ENCODE results near the gene KIF5C.
"Not testable (repeated sequence)": the region's sequence is repeated elsewhere in the genome, so short reads cannot be mapped to it uniquely, and the experiment has no call there.

Gene KIF5C

DNA sequence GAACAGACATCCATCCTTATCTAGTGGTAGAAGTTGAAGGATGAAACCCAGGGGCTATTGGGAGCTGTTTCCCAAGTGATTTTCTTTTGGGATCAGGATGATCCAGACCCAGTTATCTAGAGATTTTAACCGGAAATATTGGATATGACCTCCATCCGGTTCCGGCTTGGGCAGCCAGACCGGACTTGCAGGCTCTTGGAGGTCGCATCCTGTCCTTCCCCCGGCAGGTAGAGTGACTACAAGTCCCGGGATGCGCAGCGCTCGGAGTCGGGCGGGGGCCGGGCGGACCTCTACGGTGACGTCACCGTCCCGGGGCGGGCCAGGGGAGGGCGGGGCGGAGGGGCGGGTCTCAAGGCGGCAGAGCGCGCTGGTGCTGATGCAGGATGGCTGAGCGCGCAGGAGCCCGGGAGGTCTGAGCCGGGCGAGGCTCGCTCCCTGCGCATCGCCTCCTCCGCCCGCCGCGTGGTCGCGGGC lies at the start of gene KIF5C:
TSS of gene KIF5C (plus strand) at position 360 of the 474 bp plus-strand sequence. CDS start 391 bp downstream, outside the sequence.
- peak; percentile 76 for DNase-seq

DNA sequence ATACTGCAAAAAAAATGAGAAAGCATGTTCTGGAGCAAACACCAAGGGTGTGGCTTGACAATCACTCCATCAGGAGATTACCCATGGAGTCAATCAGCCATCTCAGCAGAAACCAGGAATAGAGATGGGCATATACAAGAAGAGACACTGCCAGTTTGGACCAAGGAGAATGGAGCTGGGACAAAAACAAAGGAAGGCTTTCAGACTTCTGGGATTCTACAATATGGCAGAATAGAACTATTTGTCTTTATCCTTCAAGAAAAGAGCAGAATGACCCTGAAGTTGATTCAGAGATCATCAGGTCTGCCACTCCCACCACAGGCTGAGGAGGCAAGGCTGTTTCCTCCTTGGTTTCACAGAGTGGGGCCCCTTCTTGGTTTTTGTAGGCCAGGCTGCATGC lies 48.2 kb upstream of the KIF5C start:
- no peak for DNase-seq

DNA sequence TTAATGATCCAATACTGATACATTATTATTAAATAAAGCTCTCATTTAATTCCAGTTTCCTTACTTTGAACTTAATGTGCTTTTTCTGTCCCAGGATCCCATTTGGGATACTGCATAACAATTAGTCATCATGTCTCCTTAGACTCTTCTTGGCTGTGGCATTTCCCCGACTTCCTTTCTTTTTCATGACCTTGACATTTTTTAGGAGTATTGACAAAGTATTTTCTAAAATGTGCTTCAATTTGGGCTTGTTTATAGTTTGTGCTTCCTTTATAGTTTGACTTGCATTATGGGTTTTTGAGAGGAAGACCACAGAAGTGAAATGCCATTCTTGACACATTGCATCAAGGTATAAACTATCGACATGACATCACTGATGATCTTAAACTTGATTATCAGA lies 46.1 kb upstream of the KIF5C start:
- no peak for DNase-seq

DNA sequence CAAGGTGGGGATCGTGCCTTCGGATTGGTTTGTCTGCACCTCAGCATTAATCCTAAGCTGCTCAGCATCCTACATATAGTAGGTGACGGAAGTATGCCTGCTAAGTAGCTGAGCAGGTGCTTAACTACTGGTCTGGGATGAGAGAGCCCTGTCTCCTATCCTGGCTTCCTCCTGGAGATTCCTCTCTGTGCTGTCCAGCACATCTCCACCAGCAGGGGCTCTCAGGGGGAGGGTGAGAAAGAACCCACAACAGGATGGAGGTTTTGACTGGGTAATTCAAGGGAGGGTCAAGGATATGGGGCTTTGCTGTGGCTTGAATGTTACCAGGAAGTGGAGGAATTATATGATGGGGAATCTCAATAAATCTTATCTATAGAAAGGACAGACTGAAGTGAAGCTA lies 45.4 kb upstream of the KIF5C start:
- DNase-seq = no peak

DNA sequence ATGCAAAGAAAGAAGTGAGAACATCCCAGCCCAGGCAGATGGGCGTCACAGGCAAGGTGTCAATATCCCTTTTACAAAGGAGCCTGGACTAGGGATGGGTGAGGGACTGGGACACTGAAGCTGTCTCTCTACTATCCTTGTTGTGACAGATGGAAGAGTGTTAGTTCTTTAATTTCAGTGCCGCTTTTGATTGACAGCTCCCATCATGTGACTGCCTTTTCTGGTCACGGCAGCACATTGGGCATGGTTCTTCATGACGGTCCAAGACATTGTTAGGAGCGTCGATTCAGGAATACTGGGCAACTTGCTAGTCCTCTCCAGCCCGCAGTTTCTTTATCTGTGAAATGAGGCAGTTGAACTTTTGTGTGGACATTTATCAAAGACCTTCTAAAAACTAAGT lies 42.4 kb upstream of the KIF5C start:
- DNase-seq = no peak

DNA sequence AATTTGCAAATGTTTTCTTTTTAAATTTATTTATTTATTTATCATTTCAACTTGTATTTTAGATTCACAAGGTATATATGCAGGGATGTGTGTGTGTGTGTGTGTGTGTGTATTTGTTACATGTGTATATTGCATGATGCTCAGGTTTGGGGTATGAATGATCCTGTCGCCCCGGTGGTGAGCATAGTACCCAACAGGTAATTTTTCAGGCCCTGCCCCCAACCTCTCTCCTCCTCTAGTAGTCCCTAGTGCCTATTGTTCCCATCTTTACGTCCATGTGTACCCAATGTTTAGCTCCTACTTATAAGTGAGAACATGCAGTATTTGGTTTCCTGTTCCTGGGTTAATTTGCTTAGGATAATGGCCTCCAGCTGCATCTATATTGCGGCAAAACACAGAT lies 33.0 kb upstream of the KIF5C start:
- no peak for DNase-seq

DNA sequence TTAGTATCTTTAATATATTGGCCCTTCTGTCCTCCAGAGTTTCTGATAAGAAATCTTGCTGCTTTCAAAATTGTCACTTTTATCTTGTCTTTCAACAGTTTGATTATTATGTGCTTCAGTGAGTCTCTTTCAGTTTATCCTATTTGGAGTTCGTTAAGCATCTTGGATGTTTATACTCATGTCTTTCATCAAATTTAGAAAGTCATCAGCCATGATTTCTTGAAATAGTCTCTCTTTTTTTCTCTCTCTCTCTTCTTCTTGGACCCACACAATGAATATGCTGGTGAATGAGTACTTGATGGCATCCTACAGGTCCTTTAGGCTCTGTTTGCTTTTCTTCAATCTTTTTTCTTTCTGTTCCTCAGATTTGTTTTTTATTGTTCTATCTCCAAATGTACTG lies 26.9 kb upstream of the KIF5C start:
- no peak for DNase-seq

DNA sequence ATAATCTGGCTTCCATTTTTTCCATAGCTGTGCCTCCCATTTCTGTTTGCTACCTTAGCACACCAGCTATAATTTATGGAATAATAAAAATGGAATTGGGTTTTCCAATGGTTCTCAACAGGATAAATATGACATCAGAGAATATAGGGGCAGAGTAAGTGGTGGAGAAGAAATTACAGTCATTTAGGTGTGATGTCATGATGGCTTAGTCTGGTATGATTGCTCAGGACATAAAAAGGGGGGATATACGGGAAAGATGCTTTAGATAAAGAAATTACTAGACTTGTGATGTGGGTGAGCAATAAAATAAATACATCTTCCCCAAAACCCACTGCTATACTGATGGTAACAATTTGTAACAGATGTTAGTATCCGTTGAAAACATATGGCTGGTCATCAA lies 21.6 kb upstream of the KIF5C start:
- no peak for DNase-seq

DNA sequence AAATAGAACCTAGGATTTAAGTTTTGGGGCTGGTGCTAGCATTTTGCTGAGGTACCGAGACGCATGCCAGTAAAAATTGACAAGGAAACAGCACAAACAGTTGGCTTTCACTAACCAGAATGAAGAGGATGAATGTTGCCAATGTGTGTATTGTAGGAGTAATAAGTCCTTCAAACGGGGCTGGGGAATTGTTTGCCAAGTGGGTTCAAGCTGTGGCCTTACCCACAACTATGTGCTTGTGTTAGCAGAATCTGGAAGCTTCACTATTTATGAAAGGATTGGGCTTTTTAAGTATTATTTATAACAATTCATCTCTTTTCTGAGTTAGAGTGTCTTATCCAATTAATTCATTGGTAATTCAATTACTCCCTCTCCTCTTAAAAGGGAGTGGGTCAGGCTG lies 15.0 kb upstream of the KIF5C start:
- DNase-seq = no peak

DNA sequence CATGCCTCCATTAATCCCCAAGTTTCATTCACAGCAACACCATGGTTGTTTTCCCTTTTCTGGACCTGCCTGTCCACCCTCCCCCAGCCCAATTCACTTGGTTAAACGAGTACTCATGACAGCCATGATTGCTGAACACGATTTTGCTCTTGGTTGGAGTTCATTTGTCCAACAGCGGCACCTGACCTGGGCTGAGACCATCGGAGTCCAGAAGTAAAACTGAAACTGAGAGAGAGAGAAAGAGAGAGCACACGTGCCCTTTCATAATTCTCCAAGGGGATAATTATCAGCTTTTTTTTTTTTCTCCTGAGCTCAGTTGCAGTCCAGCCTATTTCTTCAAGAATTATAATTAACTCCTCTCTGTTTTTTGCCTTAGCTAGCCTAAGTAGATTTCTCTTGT lies 13.7 kb upstream of the KIF5C start:
- no peak for DNase-seq

DNA sequence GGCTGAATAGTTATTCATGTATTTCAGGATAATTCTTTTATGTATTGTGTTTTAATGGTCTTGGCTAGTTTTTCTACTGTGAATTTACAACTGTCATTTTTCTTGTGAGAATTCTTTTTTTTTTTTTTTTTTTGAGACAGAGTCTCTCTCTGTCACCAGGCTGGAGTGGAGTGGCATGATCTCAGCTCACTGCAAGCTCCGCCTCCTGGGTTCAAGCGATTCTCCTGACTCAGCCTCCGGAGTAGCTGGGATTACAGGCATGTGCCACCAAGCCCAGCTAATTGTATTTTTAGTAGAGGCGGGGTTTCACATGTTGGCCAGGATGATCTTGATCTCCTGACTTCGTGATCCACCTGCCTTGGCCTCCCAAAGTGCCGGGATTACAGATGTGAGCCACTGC lies 12.5 kb upstream of the KIF5C start:
- not testable (repeated sequence) for DNase-seq

DNA sequence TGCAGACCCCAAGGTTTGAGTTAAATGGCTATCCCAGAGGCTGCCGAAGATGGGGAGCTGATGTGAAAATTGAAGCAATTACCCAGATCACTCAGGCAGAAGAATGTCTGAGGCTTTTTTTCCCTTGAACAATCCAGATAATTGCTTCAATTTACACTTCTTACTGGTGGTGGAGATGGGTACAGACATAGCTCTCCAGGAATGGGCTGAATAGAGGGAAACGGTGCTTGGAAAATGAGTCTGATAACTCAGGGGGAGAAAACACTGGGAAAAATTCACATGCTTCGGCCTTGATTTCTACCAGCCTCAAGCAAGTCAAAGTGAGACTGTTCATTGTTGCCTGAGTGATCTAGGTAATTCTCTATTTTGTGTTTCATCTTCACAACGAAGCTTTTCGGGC lies 9.5 kb upstream of the KIF5C start:
- DNase-seq = no peak

DNA sequence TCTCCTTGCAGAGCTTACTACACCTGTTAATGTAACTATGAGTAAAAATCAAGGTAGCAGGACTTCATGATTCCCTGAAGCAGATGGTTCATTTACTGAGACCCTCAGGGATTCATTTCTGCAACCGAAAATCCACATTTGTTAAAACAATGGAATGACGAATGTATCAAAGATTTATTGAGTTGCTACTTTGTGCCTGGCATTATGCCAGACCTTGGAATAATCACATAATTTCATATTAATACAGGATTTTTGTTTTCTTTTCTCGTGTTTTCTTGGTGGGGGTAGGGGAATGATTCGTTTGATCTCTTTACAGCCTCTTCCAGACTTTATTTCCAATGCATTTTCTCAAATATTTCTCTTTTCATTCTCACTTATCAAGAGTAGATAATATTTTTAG lies 8.9 kb upstream of the KIF5C start:
- no peak for DNase-seq

DNA sequence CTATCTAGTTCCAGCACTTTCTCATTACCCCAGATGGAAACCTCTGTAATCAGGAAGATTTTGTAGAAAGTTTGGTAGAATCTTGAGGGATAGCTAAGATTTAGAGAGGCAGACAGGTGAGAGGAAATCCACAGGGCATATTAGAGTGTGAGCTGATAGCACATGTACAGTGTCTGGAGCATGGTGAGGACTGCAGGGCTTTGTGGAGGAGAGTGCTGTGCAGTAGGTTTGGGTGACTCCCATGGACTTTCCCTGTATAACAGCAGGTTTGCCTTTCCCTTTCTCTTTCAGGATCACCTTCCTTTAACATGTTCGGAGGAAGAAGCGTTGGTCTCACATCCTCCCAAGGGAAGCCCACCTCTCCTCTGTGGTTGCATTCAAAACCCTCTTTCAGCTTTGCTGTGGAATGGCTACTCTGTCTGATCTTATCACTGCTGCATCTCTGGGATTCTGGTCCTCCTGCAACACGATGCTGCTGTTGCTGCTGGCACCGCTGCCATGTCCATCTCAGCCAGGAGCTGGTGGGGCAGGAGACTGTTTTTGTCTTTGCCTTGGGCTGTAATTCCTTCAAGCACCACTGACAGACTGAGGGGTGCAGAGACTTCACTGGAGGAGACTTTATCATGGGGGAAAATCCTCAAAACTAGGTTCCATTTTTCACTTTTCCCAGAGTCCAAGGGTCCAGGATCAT lies 7.8 kb upstream of the KIF5C start:
- no peak for DNase-seq

DNA sequence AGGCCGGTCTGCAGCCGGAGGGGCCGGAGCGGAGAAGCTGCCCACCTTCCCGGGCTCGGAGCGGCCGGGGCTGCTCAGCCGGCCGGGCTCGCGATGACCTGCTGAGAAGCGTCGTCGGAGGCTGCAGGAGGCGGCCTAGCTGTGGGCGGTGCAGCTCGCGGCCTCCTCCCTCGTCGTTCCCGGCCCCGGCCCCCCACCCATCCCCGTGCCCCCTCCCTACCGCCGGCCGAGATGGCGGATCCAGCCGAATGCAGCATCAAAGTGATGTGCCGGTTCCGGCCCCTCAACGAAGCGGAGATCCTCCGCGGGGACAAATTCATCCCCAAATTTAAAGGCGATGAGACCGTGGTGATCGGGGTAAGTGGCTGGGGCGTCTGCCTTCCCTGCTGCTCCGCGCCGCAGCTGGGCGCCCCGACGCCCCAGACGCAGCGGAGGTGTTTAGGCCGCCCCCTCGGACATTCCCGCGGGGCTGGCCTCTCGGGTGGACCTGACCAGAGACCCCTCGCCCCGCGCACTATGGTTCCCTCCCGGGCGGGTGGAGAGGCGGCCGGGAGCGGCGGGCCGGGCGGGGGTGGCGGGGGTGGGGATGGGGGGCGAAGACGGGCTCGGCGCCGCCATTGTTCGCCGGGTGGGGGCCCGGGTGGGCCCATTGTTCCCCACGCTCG lies 492 bp downstream of the KIF5C start:
- no peak for DNase-seq

DNA sequence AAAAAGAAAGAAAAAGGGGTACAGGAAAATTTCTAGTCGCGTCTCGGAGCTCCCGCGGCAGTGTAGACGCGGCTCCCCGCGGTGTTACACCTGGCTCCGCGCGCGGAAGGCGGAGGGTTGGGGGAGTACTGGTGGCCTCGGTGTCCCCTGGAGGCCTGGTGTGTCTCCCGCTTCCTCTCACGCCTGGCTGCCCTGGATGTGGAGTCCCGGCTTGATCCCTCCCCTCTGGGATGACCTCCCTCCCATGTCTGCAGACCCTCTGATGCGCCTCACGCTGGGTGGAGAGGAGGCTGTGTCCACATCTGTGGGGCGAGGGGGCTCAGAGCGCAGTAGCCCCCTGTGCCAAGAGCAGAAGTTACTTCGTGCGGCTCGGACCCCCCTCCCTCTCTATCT lies 1.2 kb downstream of the KIF5C start:
- DNase-seq = peak; percentile 34

DNA sequence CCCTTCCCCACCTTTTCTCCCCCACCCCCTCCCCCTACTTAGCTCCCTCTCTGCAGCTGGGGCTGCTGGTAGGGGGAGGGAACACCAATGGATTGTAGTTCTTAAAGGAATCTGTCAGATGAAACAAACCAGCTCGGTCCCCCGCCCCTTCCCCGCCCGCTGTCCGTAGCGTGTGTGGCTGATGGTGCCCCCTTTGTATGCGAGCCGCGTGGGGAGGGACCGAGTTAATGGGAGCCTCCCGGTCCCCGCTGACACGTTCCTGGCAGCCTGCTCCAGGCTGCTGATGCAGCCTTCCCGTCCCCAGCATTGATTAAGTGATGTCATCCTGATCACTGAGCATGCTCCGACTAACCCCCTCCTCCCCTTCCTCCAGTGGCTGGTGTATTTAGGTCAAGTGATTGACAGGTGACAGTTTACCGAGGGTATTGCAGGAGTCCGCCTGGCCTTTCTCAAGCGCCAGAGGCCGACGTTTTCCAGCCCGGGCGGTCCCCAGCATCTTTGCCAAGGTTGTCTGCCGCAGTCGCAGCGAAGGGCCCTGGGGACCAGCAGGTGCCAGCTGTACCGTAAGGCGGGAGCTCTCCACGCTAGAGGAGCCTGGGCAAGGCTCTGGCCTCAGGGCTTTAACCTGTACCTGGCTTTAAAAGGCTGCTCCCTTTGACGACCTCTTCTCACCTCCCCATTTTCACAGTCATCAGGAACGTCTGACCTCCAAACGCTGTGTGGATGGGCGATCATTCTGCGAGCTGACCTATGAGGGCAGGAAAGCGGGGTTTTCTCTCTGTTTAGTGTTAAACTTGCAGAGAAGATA lies 1.8 kb downstream of the KIF5C start:
- DNase-seq = peak; percentile 85

DNA sequence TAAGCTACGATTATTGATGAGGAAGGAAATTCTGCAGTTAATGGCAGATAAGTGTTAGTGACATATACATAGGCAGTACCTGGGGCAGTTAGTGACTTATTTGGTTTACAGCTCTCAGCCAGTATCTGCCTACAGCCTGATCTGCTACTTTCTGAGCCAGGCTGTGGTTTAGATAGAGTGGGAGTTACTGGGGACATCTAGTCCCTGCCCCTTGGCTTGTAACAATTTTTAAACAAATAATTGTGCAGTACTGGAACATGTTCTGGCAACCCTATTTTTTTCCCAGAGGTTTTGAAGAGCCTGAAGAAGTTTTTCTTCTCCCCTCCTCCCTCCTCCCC lies 2.3 kb downstream of the KIF5C start:
- no peak for DNase-seq

DNA sequence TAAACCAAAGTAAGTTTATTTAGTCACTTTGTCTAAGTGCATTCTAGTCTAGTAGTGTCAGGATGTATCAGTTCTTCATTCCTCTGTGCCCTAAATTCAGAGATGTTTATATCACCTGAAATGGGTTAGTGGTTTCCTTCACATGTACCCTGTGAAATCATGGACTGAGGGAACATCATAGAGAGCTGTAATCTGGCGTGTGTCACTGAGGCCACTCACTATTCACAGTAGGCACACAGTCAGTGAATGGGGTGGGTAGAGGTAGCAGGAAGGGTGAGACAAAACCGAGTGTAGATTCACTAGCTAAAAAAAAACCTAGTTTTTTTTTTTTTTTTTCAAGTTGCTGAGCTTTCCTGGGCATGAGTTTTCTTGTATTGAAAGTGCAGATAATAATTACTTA lies 5.6 kb downstream of the KIF5C start:
- no peak for DNase-seq

DNA sequence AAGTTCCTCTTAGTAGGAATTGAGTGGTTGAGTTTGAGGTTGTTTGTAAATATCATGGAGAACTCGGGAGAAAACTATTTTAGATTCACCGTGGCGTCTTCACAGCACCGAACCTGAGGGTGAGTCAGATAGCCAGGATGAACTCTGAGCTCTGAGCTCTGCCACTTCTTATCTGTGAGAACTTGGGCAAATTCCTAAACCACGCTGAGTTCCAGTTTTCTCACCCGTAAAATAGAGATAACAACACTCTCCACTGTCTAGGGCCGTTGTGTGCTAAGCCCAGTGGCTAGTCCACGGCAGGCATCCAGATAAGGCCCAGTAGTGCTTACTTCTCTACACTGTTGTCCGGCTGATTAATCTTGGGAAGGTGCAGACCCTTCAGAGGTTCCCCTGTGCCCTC lies 7.0 kb downstream of the KIF5C start:
- no peak for DNase-seq

DNA sequence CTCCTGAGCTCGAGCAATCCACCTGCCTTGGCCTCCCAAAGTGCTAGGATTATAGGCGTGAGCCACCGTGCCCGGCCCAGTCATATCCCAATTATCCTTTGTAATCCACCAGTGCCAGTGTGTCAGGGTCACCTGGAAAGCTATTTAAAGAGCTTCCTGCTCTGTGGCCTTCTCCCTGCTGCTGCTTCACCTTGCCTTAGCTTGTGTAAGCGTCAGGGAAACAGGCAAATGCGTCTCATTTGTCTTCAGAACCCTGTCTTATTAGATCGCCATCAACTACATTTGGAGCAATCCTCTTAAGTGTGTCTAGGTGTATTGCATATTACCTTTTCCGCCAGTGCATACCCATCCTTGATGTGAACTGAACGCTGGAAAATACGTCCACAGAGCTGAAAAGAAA lies 10.2 kb downstream of the KIF5C start:
- no peak for DNase-seq

DNA sequence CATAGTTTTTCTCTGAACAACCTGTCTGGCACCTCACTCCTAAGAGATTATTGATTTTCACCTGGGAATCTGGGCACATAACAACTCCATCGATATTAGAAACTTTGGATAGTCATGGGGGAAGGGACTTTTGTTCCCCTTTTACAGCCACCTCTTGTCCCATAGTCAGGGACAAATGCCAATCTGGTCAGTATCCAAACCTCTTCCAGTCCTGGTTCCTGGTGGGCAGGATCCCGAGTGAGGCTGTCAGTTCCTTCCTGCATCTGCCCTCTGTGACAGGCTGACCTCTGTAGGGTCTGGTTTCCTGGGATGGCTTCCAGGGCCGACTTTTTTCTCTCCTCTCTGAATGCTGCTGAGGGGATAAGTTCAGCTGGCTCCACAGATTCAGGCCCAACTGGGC lies 11.0 kb downstream of the KIF5C start:
- DNase-seq = no peak

DNA sequence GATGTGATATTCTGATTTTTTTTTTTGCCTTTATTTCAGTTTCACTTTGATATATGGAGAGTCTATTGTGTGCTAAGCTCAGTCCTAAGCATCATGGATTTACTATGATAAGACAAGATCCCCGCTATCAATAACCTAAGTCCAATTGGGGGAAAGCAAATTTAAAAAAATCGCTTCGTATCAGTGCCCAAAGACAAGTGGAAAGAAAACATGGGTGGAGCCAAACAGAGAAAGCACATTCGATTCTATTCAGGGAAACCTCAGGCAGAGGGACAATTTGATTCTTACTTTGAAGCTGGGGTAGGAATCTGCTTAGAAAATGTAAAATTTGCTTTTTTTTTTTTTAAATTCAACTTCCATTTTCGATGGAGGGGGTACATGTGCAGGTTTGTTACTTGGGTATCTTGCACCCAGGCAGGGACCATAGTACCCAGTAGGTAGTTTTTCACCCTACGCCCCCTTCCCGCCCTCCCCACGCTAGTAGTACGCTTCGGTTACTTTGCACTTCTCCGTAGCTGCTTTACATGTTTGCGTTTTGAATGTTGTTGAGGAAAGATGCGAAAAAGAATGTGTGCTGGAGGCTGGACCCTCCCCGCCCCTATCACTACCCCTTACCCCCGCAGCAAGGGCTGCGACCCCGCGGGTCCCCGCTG lies 12.4 kb downstream of the KIF5C start:
- peak; percentile 56 for DNase-seq
